Adipocyte (in vitro differentiated cells): ENCODE data around the gene IFT88.

Experiments
- DNase-seq: peaks from one replicate; pipeline ENCODE4 v3.0.0-alpha.2; 2015; ENCODE audit warnings: low read depth
- H3K27me3 ChIP-seq: replicated peaks from 2 replicates; pipeline ENCODE4 v1.7.0; 2013; ENCODE audit warnings: mild to moderate bottlenecking, low read length, moderate library complexity; ENCODE audit not compliant: control insufficient read depth, insufficient read depth
- H3K36me3 ChIP-seq: 2 replicates; pipeline ENCODE4 v1.7.0; 2013; ENCODE audit warnings: low read length, mild to moderate bottlenecking, moderate library complexity; ENCODE audit not compliant: control insufficient read depth, insufficient read depth, severe bottlenecking
- H3K4me1 ChIP-seq: 2 replicates; pipeline ENCODE4 v1.7.0; 2013; ENCODE audit warnings: mild to moderate bottlenecking, low read length, moderate library complexity; ENCODE audit not compliant: control insufficient read depth, insufficient read depth
- H3K4me3 ChIP-seq: 2 replicates; pipeline ENCODE4 v1.7.0; 2013; ENCODE audit warnings: mild to moderate bottlenecking, low read length, moderate library complexity
- H3K9ac ChIP-seq: 2 replicates; pipeline ENCODE4 v1.7.0; 2013; ENCODE audit warnings: mild to moderate bottlenecking, low read length, moderate library complexity
- H3K9me3 ChIP-seq: 2 replicates; pipeline ENCODE4 v1.7.0; 2013; ENCODE audit warnings: mild to moderate bottlenecking, low read length, moderate library complexity; ENCODE audit not compliant: control insufficient read depth

Gene IFT88

DNA sequence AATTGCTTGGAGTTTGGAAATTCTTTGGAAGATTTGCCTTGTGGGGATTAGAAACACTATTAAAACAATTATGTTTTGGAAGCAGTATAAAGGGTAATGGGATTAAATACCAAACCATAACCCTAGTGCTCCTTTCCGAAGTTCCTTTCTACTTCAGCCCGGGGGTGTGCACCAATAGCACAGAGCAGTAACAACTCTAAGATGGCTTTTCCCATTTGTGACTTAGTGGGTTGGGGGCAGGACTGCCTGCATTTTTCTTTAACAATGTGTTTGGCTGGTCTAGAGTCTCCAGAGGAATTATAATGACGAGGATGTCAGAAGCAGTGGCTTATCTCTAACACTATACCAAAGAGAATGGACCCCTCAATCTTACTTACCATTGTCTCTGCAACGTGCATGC lies 124.7 kb downstream of the IFT88 start:
- Histone ChIP-seq H3K4me3 (no peak overlapping the region), H3K9ac (no peak overlapping the region), H3K36me3 (no peaks in the 10 kb centered on the region), H3K9me3 (no peaks in the 10 kb centered on the region), H3K4me1 (no peaks in the 10 kb centered on the region), H3K27me3 (peaks cover 4% of the 10 kb centered on the region)
- no peak for DNase-seq

DNA sequence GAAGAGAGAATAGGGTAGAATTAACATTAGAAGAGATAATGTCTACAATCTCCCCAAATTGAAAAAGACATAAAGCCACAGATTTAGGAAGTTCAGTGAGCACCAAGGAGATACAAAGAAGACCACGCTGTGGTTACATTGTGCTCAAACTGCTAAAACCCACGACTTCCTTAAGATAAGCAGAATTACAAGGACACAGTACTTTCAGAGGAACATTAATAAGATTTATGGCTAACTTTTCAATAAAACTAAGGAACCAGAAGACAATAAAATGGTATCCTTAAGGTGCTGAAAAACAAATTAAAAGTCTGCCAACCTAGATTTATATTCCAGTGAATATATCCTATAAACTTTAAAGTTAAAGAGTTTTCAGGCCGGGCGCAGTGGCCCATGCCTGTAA lies 129.1 kb downstream of the IFT88 start:
- Histone ChIP-seq H3K9ac (no peak overlapping the region), H3K36me3 (no peaks in the 10 kb centered on the region), H3K9me3 (no peaks in the 10 kb centered on the region), H3K27me3 (peaks cover 4% of the 10 kb centered on the region), H3K4me1 (no peaks in the 10 kb centered on the region), H3K4me3 (no peak overlapping the region)
- no peak for DNase-seq

DNA sequence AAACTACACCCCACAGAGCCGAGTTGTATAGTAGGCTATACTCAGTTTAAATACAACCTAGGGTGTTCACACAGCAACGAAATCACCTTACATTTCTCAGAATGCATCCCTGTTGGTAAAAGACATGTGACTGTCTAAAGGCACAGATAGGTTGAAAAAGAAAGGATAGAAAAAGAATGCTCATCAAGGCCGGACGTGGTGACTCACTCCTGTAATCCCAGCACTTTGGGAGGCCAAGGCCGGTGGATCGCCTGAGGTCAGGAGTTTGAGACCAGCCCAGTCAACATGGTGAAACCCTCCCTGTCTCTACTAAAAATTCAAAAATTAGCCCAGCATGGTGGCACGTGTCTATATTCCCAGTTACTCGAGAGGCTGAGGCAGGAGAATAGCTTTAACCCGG lies 132.8 kb downstream of the IFT88 start:
- no peak for DNase-seq

DNA sequence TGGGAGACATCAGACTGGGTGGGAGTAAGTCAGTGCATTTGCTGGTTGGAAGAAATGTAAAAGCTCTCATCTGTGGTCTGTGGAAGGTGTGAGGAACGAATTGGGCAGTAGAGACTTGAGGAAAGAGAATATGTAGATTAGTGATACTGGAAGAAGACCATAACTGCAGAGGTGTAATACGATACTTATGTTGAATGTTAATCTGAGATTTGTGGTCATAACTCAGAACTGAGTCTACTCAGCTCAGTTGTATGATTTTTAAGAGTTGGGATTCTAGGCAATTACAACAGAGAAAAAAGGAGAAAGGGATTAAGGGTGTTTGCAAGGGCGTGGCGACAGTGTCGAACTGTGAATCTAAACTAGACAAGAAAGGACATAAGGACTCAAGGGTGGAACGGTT lies 133.3 kb downstream of the IFT88 start:
- Histone ChIP-seq H3K27me3 (peaks cover 5% of the 10 kb centered on the region), H3K9ac (no peak overlapping the region), H3K9me3 (no peaks in the 10 kb centered on the region), H3K4me1 (peaks cover 6% of the 10 kb centered on the region), H3K4me3 (no peak overlapping the region), H3K36me3 (no peaks in the 10 kb centered on the region)
- no peak for DNase-seq

More for the DNA sequence above, 132.8 kb downstream of the IFT88 start:
- Histone ChIP-seq H3K4me3 (no peak overlapping the region), H3K9ac (no peak overlapping the region), H3K27me3 (peaks cover 7% of the 10 kb centered on the region), H3K4me1 (peaks cover 6% of the 10 kb centered on the region), H3K36me3 (no peaks in the 10 kb centered on the region), H3K9me3 (no peaks in the 10 kb centered on the region)

DNA sequence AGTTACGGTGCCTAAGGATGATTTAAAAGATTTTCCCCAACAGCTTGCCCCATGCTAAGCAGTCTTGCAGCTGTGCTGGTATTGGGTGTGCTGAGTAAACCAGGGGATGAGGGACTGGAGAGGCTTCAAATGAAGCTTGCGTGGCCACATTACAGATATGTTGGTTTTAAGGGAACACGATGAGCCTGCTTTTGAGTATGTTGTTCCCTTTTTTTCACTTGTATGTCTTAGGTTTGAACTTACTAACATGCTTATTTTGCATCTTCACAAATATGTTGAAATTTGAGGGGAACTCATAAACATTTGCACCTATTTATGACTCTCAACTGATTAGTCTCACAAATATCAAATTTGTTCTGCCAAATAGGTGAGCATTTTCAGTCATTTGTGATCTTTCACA lies 134.5 kb downstream of the IFT88 start:
- H3K9ac ChIP-seq = no peak overlapping the region
- H3K4me1 ChIP-seq = peaks cover 6% of the 10 kb centered on the region
- H3K4me3 ChIP-seq = no peak overlapping the region
- DNase-seq = no peak
- no peaks in the 10 kb centered on the region for H3K9me3 ChIP-seq
- H3K36me3 ChIP-seq = no peaks in the 10 kb centered on the region
- H3K27me3 ChIP-seq = peaks cover 5% of the 10 kb centered on the region

DNA sequence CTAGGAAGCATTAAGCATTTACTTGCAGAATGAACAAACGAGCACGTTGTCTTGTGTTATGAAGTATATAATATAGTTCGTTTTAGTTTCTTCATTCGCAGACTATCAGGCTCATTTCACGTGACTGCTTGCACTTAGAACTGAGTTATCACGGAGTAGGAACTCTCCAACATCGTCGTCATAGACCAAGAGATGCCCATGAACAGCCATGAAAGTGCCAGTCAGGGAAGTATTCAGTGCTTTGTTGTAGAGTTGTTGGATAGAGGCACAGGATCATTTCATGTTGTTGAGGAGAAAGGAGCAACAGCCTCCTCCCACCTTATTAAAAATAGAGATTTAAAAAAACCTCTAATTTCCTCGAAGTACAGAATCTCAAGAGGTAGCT lies 135.6 kb downstream of the IFT88 start:
- no peak for DNase-seq

DNA sequence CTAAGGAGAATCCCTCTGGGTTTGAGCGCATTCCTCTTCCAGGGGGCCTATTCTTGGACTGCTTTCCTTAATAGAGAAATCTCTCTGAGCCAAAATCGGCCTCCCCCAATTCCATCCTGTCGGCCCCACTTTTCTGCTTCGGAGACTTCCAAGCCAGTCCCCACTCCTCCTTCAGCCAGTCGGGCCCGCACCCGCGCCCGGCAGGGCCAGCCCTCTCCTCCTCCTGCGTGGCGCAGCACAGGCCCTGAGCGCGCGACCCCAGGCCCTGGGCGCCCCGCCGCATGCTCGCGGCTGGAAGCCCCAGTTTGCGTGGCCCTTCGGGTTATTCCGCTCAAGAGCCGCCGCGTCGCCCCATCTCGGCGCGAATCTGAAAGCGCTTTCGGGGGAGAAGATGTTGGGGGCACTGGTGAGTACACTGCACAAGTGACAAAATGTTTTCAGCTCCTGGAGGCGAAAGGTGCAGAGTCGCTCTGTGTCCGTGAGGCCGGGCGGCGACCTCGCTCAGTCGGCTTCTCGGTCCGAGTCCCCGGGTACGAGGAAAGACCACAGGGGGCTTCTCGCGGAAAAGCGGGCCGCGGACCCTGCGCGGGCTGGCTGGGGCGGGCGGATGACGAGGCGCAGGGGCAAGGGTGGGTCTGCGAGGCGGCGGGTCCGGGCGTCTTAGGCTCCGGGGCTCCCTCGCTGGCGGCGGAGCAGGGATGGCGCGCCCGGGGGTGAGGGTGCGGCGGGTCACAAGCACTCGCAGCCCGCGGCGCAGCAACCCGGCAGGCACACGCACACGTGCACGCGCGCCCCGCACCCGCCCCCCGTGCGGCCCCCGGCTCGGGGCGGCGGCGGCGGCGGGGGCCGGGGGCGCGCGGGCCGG lies 136.2 kb downstream of the IFT88 start, which contains the start of gene IL17D:
Gene IL17D, plus strand, starts transcription at position 785 of the 865 bp plus-strand sequence. CDS start 303 bp downstream, outside the sequence.
- Histone ChIP-seq H3K9ac (peak within 1 kb of the TSS; percentile 81), H3K4me1 (peaks cover 7% of the 10 kb centered on the region), H3K36me3 (no peaks in the 10 kb centered on the region), H3K4me3 (peak within 1 kb of the TSS; percentile 88), H3K27me3 (peaks cover 5% of the 10 kb centered on the region), H3K9me3 (no peaks in the 10 kb centered on the region)
- DNase-seq = peak; percentile 61

More for the DNA sequence above, 135.6 kb downstream of the IFT88 start:
- Histone ChIP-seq H3K4me1 (peaks cover 6% of the 10 kb centered on the region), H3K4me3 (peak overlapping the region; percentile 88), H3K36me3 (no peaks in the 10 kb centered on the region), H3K9me3 (no peaks in the 10 kb centered on the region), H3K27me3 (peaks cover 5% of the 10 kb centered on the region), H3K9ac (peak overlapping the region; percentile 81)

DNA sequence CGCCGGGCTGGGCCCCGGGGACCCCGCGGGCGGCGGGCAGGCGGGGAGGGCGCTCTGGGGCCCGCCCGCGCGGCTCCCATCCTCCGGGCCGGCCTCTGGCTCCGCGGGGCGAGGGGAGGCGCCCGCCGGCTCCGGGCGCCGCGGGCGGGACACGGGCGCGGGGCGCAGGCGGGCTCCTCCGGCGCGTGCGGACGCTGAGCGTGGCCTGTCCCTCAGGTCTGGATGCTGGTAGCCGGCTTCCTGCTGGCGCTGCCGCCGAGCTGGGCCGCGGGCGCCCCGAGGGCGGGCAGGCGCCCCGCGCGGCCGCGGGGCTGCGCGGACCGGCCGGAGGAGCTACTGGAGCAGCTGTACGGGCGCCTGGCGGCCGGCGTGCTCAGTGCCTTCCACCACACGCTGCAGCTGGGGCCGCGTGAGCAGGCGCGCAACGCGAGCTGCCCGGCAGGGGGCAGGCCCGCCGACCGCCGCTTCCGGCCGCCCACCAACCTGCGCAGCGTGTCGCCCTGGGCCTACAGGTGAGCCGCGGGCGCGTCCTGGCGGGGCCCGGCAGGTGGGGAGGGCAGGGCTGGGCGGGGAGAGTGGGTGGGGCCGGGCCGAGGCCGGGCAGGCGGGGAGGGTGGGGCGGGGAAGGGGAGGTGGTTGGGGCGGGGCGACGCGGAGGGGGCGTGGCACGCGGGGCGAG lies 137.0 kb downstream of the IFT88 start:
- no peaks in the 10 kb centered on the region for H3K9me3 ChIP-seq
- DNase-seq = peak; percentile 90
- H3K9ac ChIP-seq = peak overlapping the region; percentile 46
- H3K36me3 ChIP-seq = no peaks in the 10 kb centered on the region
- H3K4me1 ChIP-seq = peaks cover 12% of the 10 kb centered on the region
- peak overlapping the region; percentile 70 for H3K4me3 ChIP-seq
- H3K27me3 ChIP-seq = peaks cover 5% of the 10 kb centered on the region

DNA sequence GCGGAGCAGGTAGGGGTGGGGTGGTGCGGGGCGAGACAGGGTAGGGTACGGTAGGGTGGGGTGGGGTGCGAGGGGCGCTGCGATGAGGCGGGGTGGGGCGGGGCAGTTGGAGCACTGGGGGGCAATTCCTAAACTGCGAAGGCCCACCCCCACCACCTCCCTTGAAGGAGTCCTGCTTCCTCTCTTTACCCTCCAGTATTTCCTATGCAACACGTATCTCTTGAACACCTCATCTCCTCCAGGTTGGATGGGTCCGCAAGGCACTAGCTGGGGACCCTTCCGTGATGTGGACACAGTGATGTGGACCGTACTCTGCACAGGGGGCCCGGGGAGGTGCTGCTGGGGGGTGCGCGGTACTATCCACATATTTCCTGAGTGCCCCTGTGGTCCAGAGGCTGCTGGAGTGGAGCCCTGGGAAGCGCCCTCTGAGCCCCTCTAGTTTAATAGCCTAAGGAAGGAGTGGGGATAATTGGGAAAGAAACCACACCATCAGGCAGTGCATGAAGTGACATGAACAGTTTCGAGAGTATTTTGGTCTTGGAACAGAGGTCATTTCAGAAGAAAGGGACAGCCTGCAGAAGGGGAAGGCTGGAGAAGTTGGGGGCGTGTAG lies 137.6 kb downstream of the IFT88 start:
- H3K4me3 ChIP-seq = no peak overlapping the region
- DNase-seq = no peak
- no peaks in the 10 kb centered on the region for H3K36me3 ChIP-seq
- peaks cover 5% of the 10 kb centered on the region for H3K27me3 ChIP-seq
- no peak overlapping the region for H3K9ac ChIP-seq
- peaks cover 18% of the 10 kb centered on the region for H3K4me1 ChIP-seq
- H3K9me3 ChIP-seq = no peaks in the 10 kb centered on the region

DNA sequence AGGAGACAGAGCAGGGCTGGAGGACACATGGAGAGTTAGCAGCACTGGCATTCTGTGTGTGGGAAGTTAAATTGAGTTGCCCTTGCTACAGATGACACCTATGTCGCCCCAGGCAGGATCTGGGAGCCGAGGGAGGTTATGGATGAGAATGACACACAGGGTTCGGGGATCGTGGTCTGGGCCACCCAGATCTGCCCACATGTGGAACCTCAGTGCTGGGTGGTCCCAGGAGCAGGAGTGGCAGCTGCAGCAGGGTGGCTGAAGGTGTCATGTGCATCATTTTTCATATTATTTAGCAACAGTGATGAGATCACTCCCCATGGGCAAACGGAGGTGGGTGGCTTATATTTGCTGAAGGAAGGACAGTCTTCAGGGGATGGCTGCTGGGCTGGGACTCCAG lies 139.7 kb downstream of the IFT88 start:
- no peak overlapping the region for H3K9ac ChIP-seq

DNA sequence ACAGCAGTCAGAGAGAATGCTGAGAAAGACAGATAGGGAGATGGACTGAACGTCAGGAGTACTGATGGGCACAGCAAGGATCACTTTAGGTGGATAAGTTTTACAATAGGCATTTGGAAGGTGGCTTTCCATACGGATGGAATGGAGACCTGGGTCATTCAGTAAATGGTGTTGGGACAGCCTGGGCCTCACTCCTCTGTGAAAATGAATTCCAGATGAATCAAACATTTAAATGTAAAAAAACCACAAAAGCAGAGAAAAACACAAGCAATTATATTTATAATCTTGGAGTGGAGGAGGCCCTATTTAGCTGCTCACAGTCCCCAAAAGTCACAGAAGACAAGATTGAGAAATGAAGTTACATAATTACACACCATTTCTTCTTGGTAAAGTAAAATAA lies 141.3 kb downstream of the IFT88 start:
- no peak overlapping the region for H3K9ac ChIP-seq
- DNase-seq = peak; percentile 25
- H3K4me3 ChIP-seq = no peak overlapping the region
- no peaks in the 10 kb centered on the region for H3K9me3 ChIP-seq
- no peaks in the 10 kb centered on the region for H3K27me3 ChIP-seq
- no peaks in the 10 kb centered on the region for H3K36me3 ChIP-seq
- H3K4me1 ChIP-seq = peaks cover 21% of the 10 kb centered on the region

More for the DNA sequence above, 139.7 kb downstream of the IFT88 start:
- Histone ChIP-seq H3K36me3 (no peaks in the 10 kb centered on the region), H3K27me3 (peaks cover 1% of the 10 kb centered on the region), H3K4me3 (no peak overlapping the region), H3K4me1 (peaks cover 22% of the 10 kb centered on the region), H3K9me3 (no peaks in the 10 kb centered on the region)
- no peak for DNase-seq
